Mucosa of stomach (tissue), 1 donor: Measurements from ENCODE around the gene P2RX6.

Experiments
- H3K27me3 ChIP-seq: one replicate; pipeline ENCODE4 v1.7.0; 2013; ENCODE audit warnings: mild to moderate bottlenecking, low read length; ENCODE audit not compliant: control insufficient read depth, insufficient read depth
- H3K36me3 ChIP-seq: one replicate; pipeline ENCODE4 v1.7.0; 2013; ENCODE audit warnings: low read length; ENCODE audit not compliant: control insufficient read depth, insufficient read depth
- H3K4me1 ChIP-seq: one replicate; pipeline ENCODE4 v1.7.0; 2013; ENCODE audit warnings: mild to moderate bottlenecking, low read length; ENCODE audit not compliant: control insufficient read depth, insufficient read depth
- H3K4me3 ChIP-seq: one replicate; pipeline ENCODE4 v1.7.0; 2013; ENCODE audit warnings: low read length
- H3K9ac ChIP-seq: one replicate; pipeline ENCODE4 v1.7.0; 2013; ENCODE audit warnings: mild to moderate bottlenecking, low read length, moderate library complexity
- H3K9me3 ChIP-seq: one replicate; pipeline ENCODE4 v1.7.0; 2013; ENCODE audit warnings: mild to moderate bottlenecking, low read length, moderate library complexity; ENCODE audit not compliant: control insufficient read depth
- donor health status: Pancreatic carcinoma.

Gene P2RX6

GRCh38 chr22:21076912-21077625, 62.1 kb downstream of the P2RX6 start:
- H3K27me3 ChIP-seq, result no peaks in the 10 kb centered on the region

More at GRCh38 chr22:21076912-21077625, 62.1 kb downstream of the P2RX6 start:
- Histone ChIP-seq H3K4me1 (no peaks in the 10 kb centered on the region), H3K9ac (no peak overlapping the region), H3K4me3 (no peak overlapping the region), H3K9me3 (no peaks in the 10 kb centered on the region), H3K36me3 (no peaks in the 10 kb centered on the region)
